ENCODE results near the gene CALCOCO2.
"Not testable (repeated sequence)": the region's sequence is repeated elsewhere in the genome, so short reads cannot be mapped to it uniquely, and the experiment has no call there.

The CALCOCO2 gene

DNA sequence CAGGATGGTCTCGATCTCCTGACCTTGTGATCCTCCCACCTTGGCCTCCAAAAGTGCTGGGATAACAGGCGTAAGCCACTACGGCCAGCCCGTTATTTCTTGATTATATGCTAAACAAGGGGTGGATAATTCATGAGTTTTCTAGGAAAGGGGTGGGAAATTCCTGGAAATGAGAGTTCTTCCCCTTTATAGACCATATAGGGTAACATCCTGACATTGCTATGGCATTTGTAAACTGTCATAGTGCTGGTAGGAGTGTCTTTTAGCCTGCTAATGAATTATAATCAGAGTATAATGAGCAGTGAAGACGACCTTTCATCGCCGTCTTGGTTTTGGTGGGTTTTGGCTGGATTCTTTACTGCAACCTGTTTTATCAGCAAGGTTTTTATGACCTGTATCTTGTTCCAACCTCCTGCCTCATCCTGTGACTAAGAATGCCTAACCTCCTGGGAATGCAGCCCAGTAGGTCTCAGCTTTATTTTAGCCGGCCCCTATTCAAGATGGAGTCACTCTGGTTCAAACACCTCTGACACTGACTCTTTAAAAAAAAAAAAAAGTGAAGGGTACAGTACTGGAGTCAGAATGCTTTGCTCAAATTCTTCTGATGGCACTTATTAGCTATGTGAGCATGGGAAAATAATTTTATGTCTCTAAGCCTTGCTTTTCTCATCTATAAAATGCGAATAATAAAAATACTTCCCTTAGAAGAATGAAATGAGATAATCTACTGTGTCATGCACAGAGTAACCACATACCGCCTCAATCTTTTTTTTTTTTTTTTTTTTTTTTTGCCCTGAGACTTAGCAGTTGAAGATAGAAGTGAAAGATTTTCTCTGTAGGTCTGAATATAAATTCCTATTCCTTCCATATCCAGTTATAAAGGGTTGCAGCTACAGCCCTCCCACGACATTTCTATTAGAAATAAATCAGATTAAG is 5.1 kb upstream of the CALCOCO2 start:
- no peak for DNase-seq (ENCODE audit: low read depth)

GRCh38 chr17:48831549-48831883 is 681 bp downstream of the CALCOCO2 start:
- DNase-seq (ENCODE audit: low read depth): no peak

- no peak for DNase-seq (ENCODE audit: low read depth)
Measured at GRCh38 chr17:48834973-48835372, 4.1 kb downstream of the CALCOCO2 start.

- no peak for DNase-seq (ENCODE audit: low read depth)
Measured at GRCh38 chr17:48835971-48836370, 5.1 kb downstream of the CALCOCO2 start.

GRCh38 chr17:48837458-48837857 is 6.6 kb downstream of the CALCOCO2 start:
- DNase-seq (ENCODE audit: low read depth): not testable (repeated sequence)

DNA sequence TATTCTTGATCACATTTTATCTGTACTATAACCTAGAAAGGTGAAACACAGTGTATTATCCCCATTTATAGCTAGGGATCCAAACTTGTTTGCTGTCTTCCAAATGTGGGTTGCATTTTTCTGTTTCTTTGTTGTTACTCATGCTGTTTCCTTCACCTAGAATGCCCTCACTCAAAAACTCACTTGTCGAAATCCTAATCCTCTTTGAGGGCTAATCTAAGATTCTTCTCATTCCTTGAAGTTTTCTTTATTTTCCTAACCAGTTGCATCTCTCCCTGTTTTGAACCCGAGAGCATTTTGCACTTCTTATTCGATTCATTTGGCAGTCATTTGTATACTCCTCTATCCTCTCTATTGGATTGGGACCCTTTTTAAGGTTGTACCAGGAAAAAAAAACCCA is 9.6 kb downstream of the CALCOCO2 start:
- DNase-seq (ENCODE audit: low read depth): no peak

DNA sequence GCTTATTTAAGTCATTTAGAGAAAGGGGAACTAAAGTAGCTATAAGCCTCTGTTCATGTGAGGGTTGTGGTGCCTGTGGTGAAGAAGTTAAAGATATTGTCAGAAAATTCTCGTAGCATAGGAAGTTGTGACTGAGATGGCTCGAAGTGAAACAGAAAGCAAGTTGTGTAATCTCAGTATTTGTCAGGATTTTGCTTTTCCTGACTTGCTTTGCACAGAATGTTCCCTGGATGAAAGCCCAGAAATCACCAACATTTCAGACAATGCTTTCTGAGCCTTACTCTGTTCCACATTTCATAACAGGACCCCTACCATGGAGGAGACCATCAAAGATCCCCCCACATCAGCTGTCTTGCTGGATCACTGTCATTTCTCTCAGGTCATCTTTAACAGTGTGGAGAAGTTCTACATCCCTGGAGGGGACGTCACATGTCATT is 10.6 kb downstream of the CALCOCO2 start:
- no peak for DNase-seq (ENCODE audit: low read depth)

DNA sequence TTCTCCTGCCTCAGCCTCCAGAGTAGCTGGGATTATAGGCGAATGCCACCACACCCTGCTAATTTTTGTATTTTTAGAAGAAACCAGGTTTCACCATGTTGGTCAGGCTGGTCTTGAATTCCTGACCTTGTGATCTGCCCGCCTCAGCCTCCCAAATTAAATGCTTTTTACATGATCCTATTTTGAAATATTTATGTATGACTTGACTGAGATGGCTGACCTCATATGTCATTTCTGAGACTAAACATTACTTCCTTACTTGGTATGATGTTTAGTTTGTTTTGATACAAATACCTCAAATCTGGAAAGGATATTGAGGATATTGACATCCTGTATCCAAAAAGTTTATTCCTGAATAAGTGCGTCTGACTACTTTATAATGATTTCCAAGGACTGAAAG is 11.9 kb downstream of the CALCOCO2 start:
- no peak for DNase-seq (ENCODE audit: low read depth)

- DNase-seq (ENCODE audit: low read depth): no peak
Measured at GRCh38 chr17:48843187-48843900, 12.5 kb downstream of the CALCOCO2 start.

- DNase-seq (ENCODE audit: low read depth): no peak
Measured at GRCh38 chr17:48850792-48851323, 20.0 kb downstream of the CALCOCO2 start.

- no peak for DNase-seq (ENCODE audit: low read depth)
Measured at GRCh38 chr17:48854774-48855476, 24.1 kb downstream of the CALCOCO2 start.

GRCh38 chr17:48856122-48856821 is 25.4 kb downstream of the CALCOCO2 start:
- no peak for DNase-seq (ENCODE audit: low read depth)

GRCh38 chr17:48860034-48860433 is 29.2 kb downstream of the CALCOCO2 start:
- no peak for DNase-seq (ENCODE audit: low read depth)

GRCh38 chr17:48860456-48860855 is 29.6 kb downstream of the CALCOCO2 start:
- DNase-seq (ENCODE audit: low read depth): no peak

DNA sequence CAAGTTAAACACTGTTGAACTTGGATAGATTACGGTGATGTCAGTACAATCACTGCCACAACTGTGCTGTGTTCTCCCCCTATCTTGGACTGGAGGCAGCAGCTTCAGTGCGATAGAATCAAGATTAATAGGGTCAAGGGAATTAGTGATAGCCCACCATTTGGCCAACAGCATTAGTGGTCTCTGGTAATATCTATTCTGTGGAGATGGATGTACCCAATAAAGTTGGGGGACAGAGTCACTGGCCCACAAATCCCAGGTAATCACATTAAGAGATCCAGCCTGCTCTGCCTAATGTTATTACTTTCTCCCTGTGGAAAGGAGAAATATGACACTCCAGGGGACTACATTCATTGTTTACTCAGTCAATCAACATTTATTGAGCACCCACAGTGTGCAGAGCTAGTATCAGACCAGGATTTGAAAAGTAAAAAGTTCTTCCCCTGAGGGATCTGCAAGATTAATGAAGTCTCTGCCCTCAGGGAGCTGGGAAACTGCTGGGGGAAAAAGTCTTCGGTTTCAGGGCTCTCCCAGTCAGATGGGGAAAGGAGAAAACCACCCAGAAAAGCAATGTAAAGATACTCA is 38.2 kb downstream of the CALCOCO2 start:
- DNase-seq (ENCODE audit: low read depth): no peak

GRCh38 chr17:48869821-48870318 is 39.0 kb downstream of the CALCOCO2 start:
- no peak for DNase-seq (ENCODE audit: low read depth)

DNA sequence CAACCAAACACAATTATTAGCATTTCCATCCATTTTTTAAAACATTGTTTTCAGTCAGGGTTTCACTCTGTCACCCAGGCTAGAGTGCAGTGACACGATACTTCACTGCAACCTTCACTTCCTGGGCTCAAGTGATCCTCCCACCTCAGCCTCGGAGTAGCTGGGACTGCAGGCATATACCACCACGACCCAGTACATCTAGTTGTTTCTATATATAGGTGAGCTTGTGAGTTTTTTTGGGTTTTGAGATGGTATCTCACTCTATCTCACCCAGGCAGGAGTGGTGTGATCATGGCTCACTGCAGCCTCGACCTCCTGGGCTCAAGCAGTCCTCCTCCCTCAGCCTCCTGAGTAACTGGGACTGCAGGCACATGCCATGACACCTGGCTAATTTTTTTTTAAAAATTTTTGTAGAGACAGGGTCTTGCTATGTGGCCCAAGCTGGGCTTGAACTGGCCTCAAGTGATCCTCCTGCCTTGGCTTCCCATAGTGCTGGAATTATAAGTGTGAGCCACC is 40.3 kb downstream of the CALCOCO2 start:
- DNase-seq (ENCODE audit: low read depth): no peak

GRCh38 chr17:48871551-48872351 is 40.9 kb downstream of the CALCOCO2 start:
- no peak for DNase-seq (ENCODE audit: low read depth)

- DNase-seq (ENCODE audit: low read depth): not testable (repeated sequence)
Measured at GRCh38 chr17:48872409-48872808, 41.6 kb downstream of the CALCOCO2 start.

GRCh38 chr17:48873209-48873608 is 42.4 kb downstream of the CALCOCO2 start:
- DNase-seq (ENCODE audit: low read depth): no peak

Measured in activated gamma-delta T cell treated with anti-CD3 and anti-CD28 coated beads, Interleukin-2, amount 50 U/mL, for 16 hours (primary cell).